ENCODE measurements around the gene RELL1.

GRCh38 chr4:37656649-37657048 is 29.5 kb downstream of the RELL1 start:
- TF ChIP-seq CTCF (conservative IDR thresholded peaks at IDR 0.05) (no peak), ZFX (IDR thresholded peaks at IDR 0.05) (no peak)
